ENCODE data around the gene TNKS1BP1. TPM values are rescaled to one million over a fixed set of nuclear protein-coding genes. Genes with fewer than 3 reads are reported as not detected.
"Not testable (repeated sequence)": the region's sequence is repeated elsewhere in the genome, so short reads cannot be mapped to it uniquely, and the experiment has no call there.

Gene TNKS1BP1
- total RNA-seq, 1 experiment from 2014 or later, result 27.1 TPM

- Histone ChIP-seq H3K36me3 (peaks cover 20% of the 10 kb centered on the region), H3K27ac (no peak overlapping the region), H3K4me3 (no peak overlapping the region), H3K4me1 (replicated peaks) (peaks cover 22% of the 10 kb centered on the region), H3K9me3 (replicated peaks) (no peaks in the 10 kb centered on the region), H3K27me3 (replicated peaks) (no peaks in the 10 kb centered on the region)
- DNase-seq (ENCODE audit: low read depth in 1 of 2, low spot score in 2 of 2), result peak in 1 of 2 experiments; percentile 30
Observed at GRCh38 chr11:57294225-57295131, 30.3 kb downstream of the TNKS1BP1 start.

GRCh38 chr11:57290288-57290687 lies 34.5 kb downstream of the TNKS1BP1 start:
- Histone ChIP-seq H3K27ac (no peak overlapping the region), H3K9me3 (replicated peaks) (no peaks in the 10 kb centered on the region), H3K27me3 (replicated peaks) (no peaks in the 10 kb centered on the region), H3K36me3 (no peaks in the 10 kb centered on the region), H3K4me1 (replicated peaks) (peaks cover 30% of the 10 kb centered on the region), H3K4me3 (no peak overlapping the region)
- DNase-seq (ENCODE audit: low read depth in 1 of 2, low spot score in 2 of 2), result no peak

DNA sequence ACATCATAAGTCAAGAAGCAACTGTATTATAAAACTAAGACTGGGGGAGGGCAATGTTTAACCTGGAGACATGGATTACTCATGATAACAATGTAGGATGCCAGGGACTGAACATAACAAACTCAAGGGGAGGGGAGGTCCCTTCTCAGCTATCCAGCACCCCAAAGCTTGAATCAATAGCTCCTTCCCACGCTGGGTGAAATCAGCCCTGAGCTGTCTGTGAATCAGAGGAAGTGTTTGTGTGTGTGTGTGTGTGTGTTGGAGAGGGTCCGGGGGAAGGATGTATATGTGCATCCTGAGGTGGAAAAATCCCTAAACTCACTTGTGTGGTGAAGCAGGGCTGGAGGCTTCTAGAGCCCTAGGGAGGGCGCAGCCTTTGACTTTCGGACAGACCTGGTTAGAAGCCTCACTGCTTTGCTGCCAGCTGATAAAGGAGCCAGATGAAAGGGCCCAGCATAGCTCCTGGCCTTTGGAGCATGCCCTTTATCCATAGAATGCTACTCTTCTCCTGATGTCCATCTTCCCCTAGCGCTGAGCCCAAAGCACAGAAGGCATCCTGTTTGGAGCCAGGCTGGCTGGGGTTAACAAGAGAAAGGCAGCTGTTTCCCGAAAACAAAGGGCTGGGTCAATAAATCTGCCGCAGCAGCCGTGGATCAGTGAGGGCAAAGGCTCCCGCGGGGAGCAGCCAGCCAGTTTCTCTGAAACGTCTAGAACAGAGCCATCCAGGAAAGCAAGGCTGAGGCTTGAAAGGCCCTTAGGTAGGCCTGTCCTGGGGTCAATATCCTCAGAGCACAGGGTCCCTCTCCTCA lies 35.8 kb downstream of the TNKS1BP1 start:
- Histone ChIP-seq H3K36me3 (no peaks in the 10 kb centered on the region), H3K4me1 (replicated peaks) (peaks cover 23% of the 10 kb centered on the region), H3K4me3 (no peak overlapping the region), H3K27me3 (replicated peaks) (no peaks in the 10 kb centered on the region), H3K27ac (no peak overlapping the region), H3K9me3 (replicated peaks) (no peaks in the 10 kb centered on the region)
- peak in 1 of 2 experiments; percentile 22 for DNase-seq (ENCODE audit: low read depth in 1 of 2, low spot score in 2 of 2)

- Histone ChIP-seq H3K27me3 (replicated peaks) (no peaks in the 10 kb centered on the region), H3K36me3 (no peaks in the 10 kb centered on the region), H3K4me3 (no peak overlapping the region), H3K9me3 (replicated peaks) (no peaks in the 10 kb centered on the region), H3K27ac (no peak overlapping the region), H3K4me1 (replicated peaks) (peaks cover 15% of the 10 kb centered on the region)
- no peak for DNase-seq (ENCODE audit: low read depth in 1 of 2, low spot score in 2 of 2)
Observed at GRCh38 chr11:57287884-57288283, 36.9 kb downstream of the TNKS1BP1 start.

GRCh38 chr11:57283231-57283990 lies 41.3 kb downstream of the TNKS1BP1 start:
- DNase-seq (ENCODE audit: low read depth in 1 of 2, low spot score in 2 of 2), result no peak
- Histone ChIP-seq H3K4me1 (replicated peaks) (peaks cover 2% of the 10 kb centered on the region), H3K4me3 (no peak overlapping the region), H3K36me3 (no peaks in the 10 kb centered on the region), H3K9me3 (replicated peaks) (no peaks in the 10 kb centered on the region), H3K27me3 (replicated peaks) (no peaks in the 10 kb centered on the region), H3K27ac (no peak overlapping the region)

GRCh38 chr11:57281546-57281945 lies 43.2 kb downstream of the TNKS1BP1 start:
- H3K27ac ChIP-seq; H3K9me3 ChIP-seq (replicated peaks); DNase-seq (ENCODE audit: low read depth in 1 of 2, low spot score in 2 of 2); H3K4me3 ChIP-seq; H3K27me3 ChIP-seq (replicated peaks); H3K36me3 ChIP-seq: not testable (repeated sequence)
- H3K4me1 ChIP-seq (replicated peaks), result peaks cover 12% of the 10 kb centered on the region

GRCh38 chr11:57279116-57279515 lies 45.6 kb downstream of the TNKS1BP1 start:
- DNase-seq (ENCODE audit: low read depth in 1 of 2, low spot score in 2 of 2), result no peak
- no peak overlapping the region for H3K27ac ChIP-seq
- no peak overlapping the region for H3K4me3 ChIP-seq
- H3K36me3 ChIP-seq, result no peaks in the 10 kb centered on the region
- no peaks in the 10 kb centered on the region for H3K27me3 ChIP-seq (replicated peaks)
- peaks cover 15% of the 10 kb centered on the region for H3K4me1 ChIP-seq (replicated peaks)
- H3K9me3 ChIP-seq (replicated peaks), result peaks cover 1% of the 10 kb centered on the region; the same call in 1 of the 2 replicates

DNA sequence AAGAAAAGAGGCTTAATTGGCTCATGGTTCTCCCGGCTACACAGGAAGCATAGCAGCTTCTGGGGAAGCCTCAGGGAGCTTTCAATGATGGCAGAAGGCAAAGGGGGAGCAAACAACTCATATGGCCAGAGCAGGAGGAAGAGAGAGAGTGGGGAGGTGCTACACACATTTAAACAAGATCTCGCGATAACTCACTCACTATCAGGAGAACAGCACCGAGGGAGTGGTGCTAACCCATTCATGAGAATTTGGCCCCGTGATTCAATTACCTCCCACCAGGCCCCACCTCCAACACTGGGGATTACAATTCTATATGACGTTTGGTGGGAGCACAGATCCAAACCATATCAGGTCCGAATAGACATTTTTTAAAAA lies 46.0 kb downstream of the TNKS1BP1 start:
- H3K27ac ChIP-seq, result no peak overlapping the region
- H3K36me3 ChIP-seq, result no peaks in the 10 kb centered on the region
- no peak overlapping the region for H3K4me3 ChIP-seq
- peaks cover 15% of the 10 kb centered on the region for H3K4me1 ChIP-seq (replicated peaks)
- H3K9me3 ChIP-seq (replicated peaks), result peaks cover 4% of the 10 kb centered on the region; the same call in 1 of the 2 replicates
- DNase-seq (ENCODE audit: low read depth in 1 of 2, low spot score in 2 of 2), result no peak
- H3K27me3 ChIP-seq (replicated peaks), result no peaks in the 10 kb centered on the region

GRCh38 chr11:57277845-57278720 lies 46.7 kb downstream of the TNKS1BP1 start:
- Histone ChIP-seq H3K9me3 (replicated peaks) (peaks cover 7% of the 10 kb centered on the region), H3K27ac (0 out of 2 replicates have a peak overlapping the region, but pooled peaks have one; percentile 29), H3K36me3 (no peaks in the 10 kb centered on the region), H3K4me3 (peak overlapping the region; percentile 17), H3K27me3 (replicated peaks) (no peaks in the 10 kb centered on the region), H3K4me1 (replicated peaks) (peaks cover 15% of the 10 kb centered on the region)
- peak; percentile 75 to 84 for DNase-seq (ENCODE audit: low read depth in 1 of 2, low spot score in 2 of 2)

DNA sequence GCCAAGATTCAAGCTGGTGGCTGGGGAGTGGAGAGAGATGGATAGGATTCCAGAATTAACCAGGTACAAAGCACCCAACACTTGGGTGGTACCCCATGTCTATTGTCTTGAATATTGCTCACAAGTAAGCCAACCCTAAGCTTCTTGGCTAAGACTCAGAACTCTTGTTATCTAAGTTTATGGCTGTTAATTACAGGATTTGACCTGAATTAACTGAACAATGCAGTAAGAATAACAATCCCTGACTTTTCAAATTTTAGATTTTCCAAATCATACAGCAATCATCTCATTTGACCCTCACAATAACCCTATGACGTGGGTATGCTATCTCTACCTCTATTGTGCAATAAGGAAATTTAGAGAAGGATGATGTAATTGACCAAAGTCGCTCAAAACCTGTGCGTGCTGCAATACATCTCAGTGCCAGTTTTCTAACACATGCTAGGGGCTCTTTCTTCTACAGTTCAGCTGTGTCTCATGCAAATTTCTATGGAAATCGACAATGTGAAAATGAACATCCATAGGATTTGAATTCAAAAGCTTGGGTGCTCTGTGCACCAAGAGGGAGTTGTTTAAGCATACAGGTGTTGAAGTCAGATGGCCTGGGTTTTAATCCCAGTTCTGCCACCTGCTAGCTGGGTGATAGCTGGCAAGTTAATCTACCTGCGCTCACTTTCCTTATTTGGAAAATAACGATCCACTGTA lies 47.6 kb downstream of the TNKS1BP1 start:
- Histone ChIP-seq H3K9me3 (replicated peaks) (peaks cover 7% of the 10 kb centered on the region), H3K27ac (no peak overlapping the region), H3K36me3 (no peaks in the 10 kb centered on the region), H3K27me3 (replicated peaks) (no peaks in the 10 kb centered on the region), H3K4me3 (no peak overlapping the region), H3K4me1 (replicated peaks) (peaks cover 15% of the 10 kb centered on the region)
- DNase-seq (ENCODE audit: low read depth in 1 of 2, low spot score in 2 of 2), result no peak

- no peaks in the 10 kb centered on the region for H3K36me3 ChIP-seq
- no peak overlapping the region for H3K4me3 ChIP-seq
- H3K9me3 ChIP-seq (replicated peaks), result peaks cover 7% of the 10 kb centered on the region
- no peak overlapping the region for H3K27ac ChIP-seq
- H3K27me3 ChIP-seq (replicated peaks), result no peaks in the 10 kb centered on the region
- H3K4me1 ChIP-seq (replicated peaks), result peaks cover 15% of the 10 kb centered on the region
- DNase-seq (ENCODE audit: low read depth in 1 of 2, low spot score in 2 of 2), result no peak
Observed at GRCh38 chr11:57276169-57276970, 48.4 kb downstream of the TNKS1BP1 start.

- Histone ChIP-seq H3K27me3 (replicated peaks) (no peaks in the 10 kb centered on the region), H3K27ac (no peak overlapping the region), H3K36me3 (no peaks in the 10 kb centered on the region), H3K4me1 (replicated peaks) (peaks cover 15% of the 10 kb centered on the region), H3K4me3 (no peak overlapping the region), H3K9me3 (replicated peaks) (peaks cover 7% of the 10 kb centered on the region)
- DNase-seq (ENCODE audit: low read depth in 1 of 2, low spot score in 2 of 2), result no peak
Observed at GRCh38 chr11:57275582-57275981, 49.2 kb downstream of the TNKS1BP1 start.
